ENCODE data around the gene ZNF595. TPM values are rescaled to one million over a fixed set of nuclear protein-coding genes. Genes with fewer than 3 reads are reported as not detected.

The ZNF595 gene
- total RNA-seq, 1 donor from 2014 or later, result 6.3 TPM

Other genes starting within 250 kb of the ZNF595 start
- 4.3 and 4.9 TPM in 2 replicates for gene ZNF718, start 71.2 kb downstream of the ZNF595 start, total RNA-seq

Measured in myocyte (in vitro differentiated cells).